A673 (cell line): ENCODE measurements around the gene CKAP4.

ENCODE experiments used
- EZH2 ChIP-seq: fragments of 200-600 bp; sonication (generic); IDR thresholded peaks from 2 replicates; pipeline ENCODE4 v1.6.1; 2017; ENCODE audit warnings: borderline replicate concordance, low read depth, mild to moderate bottlenecking, mixed read lengths, antibody characterized with exemption, low read length; ENCODE audit not compliant: poor library complexity, severe bottlenecking
- TF ChIP-seq, protein P1 (sequence below): fragments of 300-800, 200-600 bp; sonication (generic); conservative IDR thresholded peaks from 2 replicates; pipeline ENCODE4 v1.5.1; 2017; ENCODE audit warnings: low read depth, mild to moderate bottlenecking, antibody characterized with exemption, low read length, moderate library complexity, mixed read lengths

DNA sequence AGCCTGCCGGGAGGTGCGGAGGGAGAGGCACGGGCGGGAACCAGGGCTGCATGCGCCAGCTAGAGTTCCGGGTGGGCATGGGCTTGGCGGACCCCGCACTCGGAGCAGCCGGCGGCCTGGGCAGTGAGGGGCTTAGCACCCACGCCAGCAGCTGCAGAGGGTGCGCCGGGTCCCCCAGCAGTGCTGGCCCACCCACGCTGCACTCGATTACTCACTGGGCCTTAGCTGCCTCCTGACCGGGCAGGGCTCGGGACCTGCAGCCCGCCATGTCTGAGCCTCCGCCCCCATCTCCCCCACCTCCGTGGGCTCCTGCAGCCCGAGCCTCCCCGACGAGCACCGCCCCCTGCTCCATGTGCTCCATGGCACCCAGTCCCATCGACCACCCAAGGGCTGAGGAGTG lies 14.8 kb downstream of the CKAP4 start:
- no peak for TF ChIP-seq EZH2
- TF ChIP-seq, protein P1, sequence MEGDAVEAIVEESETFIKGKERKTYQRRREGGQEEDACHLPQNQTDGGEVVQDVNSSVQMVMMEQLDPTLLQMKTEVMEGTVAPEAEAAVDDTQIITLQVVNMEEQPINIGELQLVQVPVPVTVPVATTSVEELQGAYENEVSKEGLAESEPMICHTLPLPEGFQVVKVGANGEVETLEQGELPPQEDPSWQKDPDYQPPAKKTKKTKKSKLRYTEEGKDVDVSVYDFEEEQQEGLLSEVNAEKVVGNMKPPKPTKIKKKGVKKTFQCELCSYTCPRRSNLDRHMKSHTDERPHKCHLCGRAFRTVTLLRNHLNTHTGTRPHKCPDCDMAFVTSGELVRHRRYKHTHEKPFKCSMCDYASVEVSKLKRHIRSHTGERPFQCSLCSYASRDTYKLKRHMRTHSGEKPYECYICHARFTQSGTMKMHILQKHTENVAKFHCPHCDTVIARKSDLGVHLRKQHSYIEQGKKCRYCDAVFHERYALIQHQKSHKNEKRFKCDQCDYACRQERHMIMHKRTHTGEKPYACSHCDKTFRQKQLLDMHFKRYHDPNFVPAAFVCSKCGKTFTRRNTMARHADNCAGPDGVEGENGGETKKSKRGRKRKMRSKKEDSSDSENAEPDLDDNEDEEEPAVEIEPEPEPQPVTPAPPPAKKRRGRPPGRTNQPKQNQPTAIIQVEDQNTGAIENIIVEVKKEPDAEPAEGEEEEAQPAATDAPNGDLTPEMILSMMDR, result no peak
